ENCODE data around the gene CAMK2G.

CAMK2G gene

DNA sequence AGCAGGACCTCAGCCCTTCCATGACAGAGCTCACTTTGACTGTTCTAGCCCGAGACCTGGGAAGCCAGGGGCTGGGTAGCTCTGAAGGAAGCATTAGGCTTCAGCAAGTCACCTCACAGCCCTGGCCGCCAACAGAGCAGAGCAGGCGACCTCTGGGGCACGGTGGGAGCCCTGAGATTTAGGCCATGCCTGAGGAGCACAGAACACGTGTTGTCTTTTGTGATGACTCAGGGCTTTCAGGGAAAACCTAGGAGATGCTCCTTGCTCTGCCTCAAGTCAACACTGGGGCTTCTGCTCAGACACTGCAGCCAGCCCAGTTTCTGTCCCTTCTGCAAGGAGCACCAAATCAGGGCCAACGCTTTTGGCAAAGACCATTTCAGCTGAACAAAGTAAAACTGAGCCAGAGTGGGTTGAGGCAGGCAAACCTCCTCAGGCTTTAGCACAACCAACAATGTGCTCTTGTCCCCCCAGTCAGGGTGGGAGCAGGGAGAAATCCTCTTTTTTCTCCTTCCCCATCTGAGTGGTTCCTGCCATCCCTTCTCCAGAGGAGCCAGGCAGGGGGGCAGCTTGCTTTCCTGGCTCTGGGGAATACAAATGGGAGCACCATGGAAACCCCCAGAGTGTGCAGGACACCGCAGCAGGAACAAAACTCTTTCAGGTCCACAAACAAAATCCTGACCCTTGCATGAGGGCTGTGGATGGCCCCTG, 14.4 kb downstream of the CAMK2G start:
- Histone ChIP-seq H3K36me3 (replicated peaks) (peaks cover 9% of the 10 kb centered on the region), H3K27me3 (replicated peaks) (no peaks in the 10 kb centered on the region), H3K27ac (no peak overlapping the region), H3K4me3 (ENCODE audit: low read depth, low read length) (no peak overlapping the region)
- DNase-seq: no peak
- in situ Hi-C loops (cut with HindIII; ENCODE audit: low pct_ligation_motif_present, low sequenced_read_pairs): no loop called here
- TF ChIP-seq, protein P1, sequence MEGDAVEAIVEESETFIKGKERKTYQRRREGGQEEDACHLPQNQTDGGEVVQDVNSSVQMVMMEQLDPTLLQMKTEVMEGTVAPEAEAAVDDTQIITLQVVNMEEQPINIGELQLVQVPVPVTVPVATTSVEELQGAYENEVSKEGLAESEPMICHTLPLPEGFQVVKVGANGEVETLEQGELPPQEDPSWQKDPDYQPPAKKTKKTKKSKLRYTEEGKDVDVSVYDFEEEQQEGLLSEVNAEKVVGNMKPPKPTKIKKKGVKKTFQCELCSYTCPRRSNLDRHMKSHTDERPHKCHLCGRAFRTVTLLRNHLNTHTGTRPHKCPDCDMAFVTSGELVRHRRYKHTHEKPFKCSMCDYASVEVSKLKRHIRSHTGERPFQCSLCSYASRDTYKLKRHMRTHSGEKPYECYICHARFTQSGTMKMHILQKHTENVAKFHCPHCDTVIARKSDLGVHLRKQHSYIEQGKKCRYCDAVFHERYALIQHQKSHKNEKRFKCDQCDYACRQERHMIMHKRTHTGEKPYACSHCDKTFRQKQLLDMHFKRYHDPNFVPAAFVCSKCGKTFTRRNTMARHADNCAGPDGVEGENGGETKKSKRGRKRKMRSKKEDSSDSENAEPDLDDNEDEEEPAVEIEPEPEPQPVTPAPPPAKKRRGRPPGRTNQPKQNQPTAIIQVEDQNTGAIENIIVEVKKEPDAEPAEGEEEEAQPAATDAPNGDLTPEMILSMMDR (IDR thresholded peaks at IDR 0.05; ENCODE audit: low read depth, low read length, missing control alignments): peak; percentile 5

DNA sequence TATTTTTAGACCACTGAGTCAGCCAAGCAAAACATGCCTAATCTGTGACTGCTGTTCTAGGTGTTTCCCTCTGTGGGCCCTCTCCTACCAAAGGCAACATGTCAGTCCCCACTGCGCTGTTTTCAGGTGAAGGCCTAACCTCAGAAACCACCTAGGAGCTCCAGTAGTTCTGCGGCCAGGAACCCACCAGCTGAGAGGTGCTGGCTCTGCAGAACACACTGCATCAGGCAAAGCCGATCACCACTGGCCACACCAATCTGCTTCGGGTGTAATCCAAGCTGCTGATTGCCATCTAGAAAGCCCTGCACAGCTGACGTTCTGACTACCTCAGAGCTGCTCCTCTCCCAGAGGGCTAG, 14.9 kb downstream of the CAMK2G start:
- in situ Hi-C loops (cut with HindIII; ENCODE audit: low pct_ligation_motif_present, low sequenced_read_pairs): no loop called here
- TF ChIP-seq, protein P1 (IDR thresholded peaks at IDR 0.05; ENCODE audit: low read depth, low read length, missing control alignments): no peak
- Histone ChIP-seq H3K4me3 (ENCODE audit: low read depth, low read length) (no peak overlapping the region), H3K27me3 (replicated peaks) (no peaks in the 10 kb centered on the region), H3K36me3 (replicated peaks) (peaks cover 4% of the 10 kb centered on the region), H3K27ac (no peak overlapping the region)
- peak; percentile 11 for DNase-seq

DNA sequence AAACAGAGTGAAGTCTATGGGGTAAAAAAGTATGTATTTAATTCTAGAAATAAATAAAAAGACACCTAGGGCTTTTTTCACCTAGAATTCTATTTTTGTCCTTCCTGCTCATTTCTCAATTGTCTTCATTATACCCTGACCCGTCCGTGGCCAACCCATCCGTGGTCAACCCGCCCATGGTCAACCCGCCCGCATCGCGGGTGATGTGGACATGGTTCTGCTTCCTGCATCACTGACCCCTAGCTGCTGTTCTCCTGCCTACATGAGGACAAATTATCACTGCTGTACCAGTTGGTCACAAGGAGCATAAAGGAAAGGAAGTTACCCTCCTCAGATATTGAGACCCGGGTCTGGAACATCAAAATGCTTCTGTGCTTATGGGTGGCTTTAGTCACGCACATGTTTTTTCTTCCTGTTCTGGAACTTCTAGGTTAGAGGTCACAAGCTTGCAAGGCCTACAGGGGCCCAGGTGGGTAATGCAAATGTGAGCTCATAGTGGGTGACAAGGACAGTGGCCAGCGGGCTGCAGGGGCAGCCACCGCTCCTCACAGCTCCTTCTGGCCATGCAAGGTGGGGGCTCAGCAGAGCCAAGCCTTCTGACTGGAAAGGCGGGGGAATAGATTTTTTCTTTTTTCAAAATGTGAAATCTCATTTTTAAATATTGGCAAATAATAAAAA, 15.5 kb downstream of the CAMK2G start:
- Histone ChIP-seq H3K27ac (no peak overlapping the region), H3K27me3 (replicated peaks) (no peaks in the 10 kb centered on the region), H3K36me3 (replicated peaks) (peaks cover 4% of the 10 kb centered on the region), H3K4me3 (ENCODE audit: low read depth, low read length) (no peak overlapping the region)
- TF ChIP-seq, protein P1 (IDR thresholded peaks at IDR 0.05; ENCODE audit: low read depth, low read length, missing control alignments): no peak
- DNase-seq: no peak
- in situ Hi-C loops (cut with HindIII; ENCODE audit: low pct_ligation_motif_present, low sequenced_read_pairs): no loop called here

DNA sequence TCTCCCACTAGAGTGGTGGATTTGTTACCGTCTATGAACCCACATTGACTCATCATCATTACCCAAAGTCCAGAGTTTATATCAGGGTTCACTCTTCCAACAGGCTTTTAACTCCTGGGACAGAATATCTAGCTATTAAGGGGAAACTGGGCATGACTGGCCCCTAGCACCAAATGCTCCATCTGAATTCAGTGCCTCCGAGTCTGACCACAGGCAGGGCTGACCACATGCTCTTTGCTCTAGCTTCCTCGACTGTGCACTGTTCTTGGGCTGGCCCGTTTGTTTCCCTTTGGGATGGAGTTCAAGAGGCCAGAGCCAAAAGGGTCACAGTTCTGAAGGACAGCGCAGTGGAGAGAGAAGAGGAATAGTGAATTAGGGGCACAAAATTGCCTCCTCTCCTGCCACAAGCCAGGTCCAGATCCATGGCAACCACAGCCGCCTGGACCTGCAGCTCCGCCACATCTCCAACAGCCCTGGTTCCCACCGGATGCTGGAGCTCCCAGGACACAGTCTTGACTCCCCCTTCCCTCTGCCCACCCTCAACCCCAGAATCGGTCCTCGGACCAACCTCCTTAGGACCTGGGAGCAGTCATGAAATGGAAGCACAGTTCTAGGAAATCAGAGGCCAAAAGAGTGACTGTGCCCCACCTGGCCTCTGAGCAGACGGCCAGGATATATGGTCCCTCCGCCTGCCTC, 16.2 kb downstream of the CAMK2G start:
- Histone ChIP-seq H3K27ac (no peak overlapping the region), H3K4me3 (ENCODE audit: low read depth, low read length) (no peak overlapping the region), H3K36me3 (replicated peaks) (peaks cover 4% of the 10 kb centered on the region), H3K27me3 (replicated peaks) (no peaks in the 10 kb centered on the region)
- no peak for DNase-seq
- TF ChIP-seq, protein P1 (IDR thresholded peaks at IDR 0.05; ENCODE audit: low read depth, low read length, missing control alignments): no peak
- in situ Hi-C loops (cut with HindIII; ENCODE audit: low pct_ligation_motif_present, low sequenced_read_pairs): no loop called here

DNA sequence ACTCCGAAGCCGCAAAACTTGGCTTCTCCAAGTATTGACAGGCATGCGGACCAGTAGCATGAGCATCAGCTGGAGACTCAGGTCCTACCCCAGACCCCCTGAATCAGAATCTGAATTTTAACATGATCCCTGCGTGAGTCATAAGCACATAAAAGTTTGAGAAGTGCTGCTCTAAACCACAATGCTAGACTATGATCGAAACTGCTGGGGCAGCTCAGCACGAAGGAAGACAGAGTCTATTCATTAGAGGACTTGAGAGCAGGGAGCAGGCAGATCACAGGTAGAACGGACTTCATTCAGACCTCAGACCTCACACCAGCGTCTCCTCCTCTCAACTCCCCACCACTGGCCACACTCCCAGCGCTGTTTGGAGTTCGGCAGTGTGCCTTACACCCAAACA, 16.9 kb downstream of the CAMK2G start:
- Histone ChIP-seq H3K27ac (no peak overlapping the region), H3K4me3 (ENCODE audit: low read depth, low read length) (no peak overlapping the region), H3K36me3 (replicated peaks) (peaks cover 4% of the 10 kb centered on the region), H3K27me3 (replicated peaks) (no peaks in the 10 kb centered on the region)
- in situ Hi-C loops (cut with HindIII; ENCODE audit: low pct_ligation_motif_present, low sequenced_read_pairs): no loop called here
- TF ChIP-seq, protein P1 (IDR thresholded peaks at IDR 0.05; ENCODE audit: low read depth, low read length, missing control alignments): no peak
- peak; percentile 40 for DNase-seq

All from brain microvascular endothelial cell (primary cell).